WTC11 (cell line): ENCODE data around the gene SBNO2. TPM values are rescaled to one million over a fixed set of nuclear protein-coding genes. Genes with fewer than 3 reads are reported as not detected.

ENCODE experiments used
- ATAC-seq: fragments of 200-7000 bp; cut with Tn5 transposase; 2 replicates; pipeline ENCODE4 v1.10.0; 2021; ENCODE audit warnings: mild to moderate bottlenecking, moderate library complexity
- CTCF ChIA-PET: fragments of 300-600 bp; sonication (Branson Sonifier 250); formaldehyde crosslinking; loops from one replicate; lab custom pipeline; 2021; ENCODE audit warnings: antibody characterized with exemption; lab: Charles Lee
- POLR2A ChIA-PET: fragments of 350-600 bp; sonication (Branson Sonifier 250); formaldehyde crosslinking; loops from one replicate; lab custom pipeline; 2021; ENCODE audit warnings: antibody characterized with exemption; lab: Charles Lee
- DNase-seq: peaks from one replicate; pipeline ENCODE4 v3.0.0; 2021; ENCODE audit warnings: low spot score
- H3K27ac Mint-ChIP-seq: 2 replicates; pipeline ENCODE4 v1.8.0; 2021; ENCODE audit warnings: mixed read lengths
- H3K27me3 Mint-ChIP-seq: 2 replicates; pipeline ENCODE4 v1.8.0; 2021; ENCODE audit warnings: low read depth, mild to moderate bottlenecking, moderate library complexity, mixed read lengths
- H3K36me3 Mint-ChIP-seq: 2 replicates; pipeline ENCODE4 v1.8.0; 2021; ENCODE audit warnings: mixed read lengths
- H3K4me1 Mint-ChIP-seq: 2 replicates; pipeline ENCODE4 v1.8.0; 2022; ENCODE audit warnings: mixed read lengths
- H3K4me3 Mint-ChIP-seq: 2 replicates; pipeline ENCODE4 v1.8.0; 2021; ENCODE audit warnings: mild to moderate bottlenecking, moderate library complexity, mixed read lengths
- H3K9me3 Mint-ChIP-seq: 2 replicates; pipeline ENCODE4 v1.8.0; 2021; ENCODE audit warnings: mixed read lengths
- ETV6 ChIP-seq: sonication (generic); formaldehyde crosslinking; IDR thresholded peaks from 2 replicates; pipeline ENCODE4 v1.8.1; 2022; ENCODE audit warnings: mild to moderate bottlenecking, missing genetic modification reagents
- GABPB1 ChIP-seq: sonication (generic); formaldehyde crosslinking; IDR thresholded peaks from 2 replicates; pipeline ENCODE4 v1.8.1; 2023; ENCODE audit warnings: mild to moderate bottlenecking, missing genetic modification reagents
- MXD4 ChIP-seq: fragments of 250-450 bp; sonication (Bioruptor Pico); IDR thresholded peaks from 2 replicates; pipeline ENCODE4 v1.8.0; 2021; ENCODE audit warnings: mild to moderate bottlenecking, moderate library complexity, borderline replicate concordance
- NFYB ChIP-seq: sonication (generic); formaldehyde crosslinking; conservative IDR thresholded peaks from 2 replicates; pipeline ENCODE4 v1.8.0; 2022; ENCODE audit warnings: low read depth, missing genetic modification reagents
- RORB ChIP-seq: fragments of 250-450 bp; sonication (Bioruptor Pico); IDR thresholded peaks from 2 replicates; pipeline ENCODE4 v1.9.0; 2021; ENCODE audit warnings: mild to moderate bottlenecking
- SMAD4 ChIP-seq: sonication (generic); formaldehyde crosslinking; IDR thresholded peaks from 2 replicates; pipeline ENCODE4 v1.8.0; 2022; ENCODE audit warnings: mild to moderate bottlenecking, missing genetic modification reagents
- TP53 ChIP-seq: sonication (generic); formaldehyde crosslinking; IDR thresholded peaks from 2 replicates; pipeline ENCODE4 v1.8.1; 2023; ENCODE audit warnings: mild to moderate bottlenecking, missing genetic modification reagents
- ZNF138 ChIP-seq: sonication (generic); formaldehyde crosslinking; conservative IDR thresholded peaks from 2 replicates; pipeline ENCODE4 v1.8.1; 2022; ENCODE audit warnings: mild to moderate bottlenecking, moderate library complexity, missing genetic modification reagents
- ZNF671 ChIP-seq: fragments of 250-450 bp; sonication (Bioruptor Pico); IDR thresholded peaks from 2 replicates; pipeline ENCODE4 v1.8.0; 2021; ENCODE audit warnings: mild to moderate bottlenecking
- total RNA-seq: library from RNA; stranded (reverse); gene quantifications from 3 replicates; pipeline ENCODE4 v1.2.3, GENCODE V29; 2021
- TF ChIP-seq, protein P1 (sequence below): fragments of 250-450 bp; sonication (Bioruptor Pico); IDR thresholded peaks from 2 replicates; pipeline ENCODE4 v1.8.0; 2021; ENCODE audit warnings: mild to moderate bottlenecking
- TF ChIP-seq, protein P2 (sequence below): fragments of 250-450 bp; sonication (Bioruptor Pico); IDR thresholded peaks from 2 replicates; pipeline ENCODE4 v2.1.2; 2022; ENCODE audit warnings: mild to moderate bottlenecking, moderate library complexity
- TF ChIP-seq, protein P3 (sequence below): sonication (generic); formaldehyde crosslinking; IDR thresholded peaks from 2 replicates; pipeline ENCODE4 v1.8.1; 2023; ENCODE audit warnings: mild to moderate bottlenecking, missing genetic modification reagents, moderate library complexity
- TF ChIP-seq, protein P4 (sequence below): sonication (generic); formaldehyde crosslinking; IDR thresholded peaks from 2 replicates; pipeline ENCODE4 v1.8.0; 2022; ENCODE audit warnings: mild to moderate bottlenecking, missing genetic modification reagents
- TF ChIP-seq, protein P5 (sequence below): sonication (generic); formaldehyde crosslinking; IDR thresholded peaks from 2 replicates; pipeline ENCODE4 v1.8.0; 2022; ENCODE audit warnings: mild to moderate bottlenecking, missing genetic modification reagents

The SBNO2 gene
- total RNA-seq, 1 experiment from 2014 or later: 57.3 TPM

DNA sequence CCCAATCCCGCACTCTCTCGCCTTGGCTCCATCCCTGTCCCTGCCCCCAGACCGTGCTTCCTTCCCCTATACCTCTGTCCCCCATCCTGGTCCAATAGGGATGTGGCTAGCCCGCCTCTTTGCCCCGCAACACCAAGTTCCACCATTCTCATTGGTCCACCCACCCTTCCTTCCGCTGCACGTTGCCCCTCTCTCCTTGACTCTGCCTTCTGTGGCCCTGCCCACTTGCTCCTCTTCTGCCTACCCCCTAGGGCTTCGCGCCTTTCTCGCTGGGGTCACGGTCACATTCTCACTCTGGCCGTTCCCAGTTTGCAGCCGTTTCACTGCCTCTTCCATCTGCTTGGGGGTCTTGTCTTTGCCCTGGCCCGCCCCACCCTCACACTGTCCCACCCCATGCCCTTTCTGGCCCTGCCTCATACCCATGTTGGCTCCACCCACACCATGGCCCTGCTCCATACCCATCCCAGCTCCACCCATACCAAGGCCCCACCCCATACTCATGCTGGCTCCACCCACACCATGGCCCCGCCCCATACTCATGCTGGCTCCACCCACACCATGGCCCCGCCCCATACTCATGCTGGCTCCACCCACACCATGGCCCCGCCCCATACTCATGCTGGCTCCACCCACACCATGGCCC lies 111.6 kb downstream of the SBNO2 start:
- ChIA-PET POLR2A (interaction anchor here (0.6 to 0.7 kb wide), 3 partner anchors 8 to 32 kb away, joined by 3 to 5 read pairs (median 3); no protein-coding TSS in a partner anchor), CTCF (interaction anchor here (0.9 to 7.5 kb wide), 4 partner anchors 9 to 182 kb away, joined by 4 to 109 read pairs (median 6); no protein-coding TSS in a partner anchor)
- H3K9me3 Mint-ChIP-seq: peaks cover 15% of the 10 kb centered on the region
- H3K4me3 Mint-ChIP-seq: peak overlapping the region; percentile 60
- TF ChIP-seq NFYB (CRISPR knock-in tag) (peak; percentile 31; the same call in 1 of the 2 replicates), ETV6 (CRISPR knock-in tag) (no peak)
- ATAC-seq: peak; percentile 21
- H3K4me1 Mint-ChIP-seq: peaks cover 15% of the 10 kb centered on the region
- H3K36me3 Mint-ChIP-seq: peaks cover 18% of the 10 kb centered on the region
- peaks cover 17% of the 10 kb centered on the region for H3K27me3 Mint-ChIP-seq
- H3K27ac Mint-ChIP-seq: peak overlapping the region; percentile 60; the same call in 1 of the 2 replicates
- peak; percentile 67 for DNase-seq

DNA sequence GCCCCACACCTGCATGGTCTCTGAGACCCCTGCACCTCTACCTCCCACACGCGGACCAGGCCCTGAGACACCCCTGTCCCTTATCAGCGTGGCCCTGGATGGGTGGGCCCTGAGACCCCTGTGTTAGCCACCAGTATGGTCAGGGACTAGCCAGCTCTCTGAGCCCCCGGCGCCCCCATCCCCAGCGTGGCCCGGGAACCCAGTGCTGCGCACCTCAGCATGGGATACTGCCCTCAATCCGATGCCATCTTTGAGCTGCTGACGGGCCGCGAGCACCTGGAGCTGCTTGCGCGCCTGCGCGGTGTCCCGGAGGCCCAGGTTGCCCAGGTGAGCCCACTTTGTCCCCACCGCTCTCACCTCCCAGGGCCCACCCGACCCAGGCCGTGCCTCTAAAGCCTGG lies 112.1 kb downstream of the SBNO2 start:
- H3K27me3 Mint-ChIP-seq: peaks cover 20% of the 10 kb centered on the region
- peaks cover 23% of the 10 kb centered on the region for H3K36me3 Mint-ChIP-seq
- no peak for ATAC-seq
- CTCF ChIA-PET: interaction anchor here (0.9 to 7.5 kb wide), 4 partner anchors 9 to 182 kb away, joined by 4 to 109 read pairs (median 6); no protein-coding TSS in a partner anchor
- TF ChIP-seq, protein P1, sequence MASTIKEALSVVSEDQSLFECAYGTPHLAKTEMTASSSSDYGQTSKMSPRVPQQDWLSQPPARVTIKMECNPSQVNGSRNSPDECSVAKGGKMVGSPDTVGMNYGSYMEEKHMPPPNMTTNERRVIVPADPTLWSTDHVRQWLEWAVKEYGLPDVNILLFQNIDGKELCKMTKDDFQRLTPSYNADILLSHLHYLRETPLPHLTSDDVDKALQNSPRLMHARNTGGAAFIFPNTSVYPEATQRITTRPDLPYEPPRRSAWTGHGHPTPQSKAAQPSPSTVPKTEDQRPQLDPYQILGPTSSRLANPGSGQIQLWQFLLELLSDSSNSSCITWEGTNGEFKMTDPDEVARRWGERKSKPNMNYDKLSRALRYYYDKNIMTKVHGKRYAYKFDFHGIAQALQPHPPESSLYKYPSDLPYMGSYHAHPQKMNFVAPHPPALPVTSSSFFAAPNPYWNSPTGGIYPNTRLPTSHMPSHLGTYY: no peak
- TF ChIP-seq, protein P2, sequence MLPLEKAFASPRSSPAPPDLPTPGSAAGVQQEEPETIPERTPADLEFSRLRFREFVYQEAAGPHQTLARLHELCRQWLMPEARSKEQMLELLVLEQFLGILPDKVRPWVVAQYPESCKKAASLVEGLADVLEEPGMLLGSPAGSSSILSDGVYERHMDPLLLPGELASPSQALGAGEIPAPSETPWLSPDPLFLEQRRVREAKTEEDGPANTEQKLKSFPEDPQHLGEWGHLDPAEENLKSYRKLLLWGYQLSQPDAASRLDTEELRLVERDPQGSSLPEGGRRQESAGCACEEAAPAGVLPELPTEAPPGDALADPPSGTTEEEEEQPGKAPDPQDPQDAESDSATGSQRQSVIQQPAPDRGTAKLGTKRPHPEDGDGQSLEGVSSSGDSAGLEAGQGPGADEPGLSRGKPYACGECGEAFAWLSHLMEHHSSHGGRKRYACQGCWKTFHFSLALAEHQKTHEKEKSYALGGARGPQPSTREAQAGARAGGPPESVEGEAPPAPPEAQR (CRISPR knock-in tag): no peak
- TF ChIP-seq, protein P3, sequence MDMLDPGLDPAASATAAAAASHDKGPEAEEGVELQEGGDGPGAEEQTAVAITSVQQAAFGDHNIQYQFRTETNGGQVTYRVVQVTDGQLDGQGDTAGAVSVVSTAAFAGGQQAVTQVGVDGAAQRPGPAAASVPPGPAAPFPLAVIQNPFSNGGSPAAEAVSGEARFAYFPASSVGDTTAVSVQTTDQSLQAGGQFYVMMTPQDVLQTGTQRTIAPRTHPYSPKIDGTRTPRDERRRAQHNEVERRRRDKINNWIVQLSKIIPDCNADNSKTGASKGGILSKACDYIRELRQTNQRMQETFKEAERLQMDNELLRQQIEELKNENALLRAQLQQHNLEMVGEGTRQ: no peak
- TF ChIP-seq TP53 (CRISPR knock-in tag): no peak
- TF ChIP-seq SMAD4 (CRISPR knock-in tag): no peak
- peak overlapping the region; percentile 60 for H3K4me3 Mint-ChIP-seq
- no peak overlapping the region for H3K27ac Mint-ChIP-seq
- peaks cover 15% of the 10 kb centered on the region for H3K4me1 Mint-ChIP-seq
- no peak for DNase-seq
- POLR2A ChIA-PET: interaction anchor here (0.6 to 0.7 kb wide), 3 partner anchors 9 to 32 kb away, joined by 3 to 5 read pairs (median 3); no protein-coding TSS in a partner anchor
- peaks cover 20% of the 10 kb centered on the region for H3K9me3 Mint-ChIP-seq

DNA sequence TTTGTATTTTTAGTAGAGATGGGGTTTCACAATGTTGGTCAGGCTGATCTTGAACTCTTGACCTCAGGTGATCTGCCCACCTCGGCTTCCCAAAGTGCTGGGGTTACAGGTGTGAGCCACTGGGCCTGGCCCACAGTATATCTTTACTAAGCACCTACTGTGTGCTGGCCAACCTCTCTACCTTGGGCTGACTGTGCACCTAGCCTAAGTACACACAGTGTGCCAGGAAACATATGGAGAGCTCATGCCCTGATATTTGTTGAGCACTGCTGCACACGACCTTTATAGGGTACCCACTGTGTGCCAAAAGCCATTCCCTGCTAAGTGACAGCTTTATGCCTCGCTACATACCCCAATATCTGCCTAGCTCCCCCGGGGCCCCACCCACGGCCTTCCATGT lies 113.4 kb downstream of the SBNO2 start:
- no peak for ATAC-seq
- no peak overlapping the region for H3K27ac Mint-ChIP-seq
- peaks cover 29% of the 10 kb centered on the region for H3K9me3 Mint-ChIP-seq
- no peak for DNase-seq
- CTCF ChIA-PET: interaction anchor here (0.7 kb wide), 1 partner anchor 197 kb away, joined by 4 read pairs; no protein-coding TSS in a partner anchor
- H3K4me1 Mint-ChIP-seq: peaks cover 9% of the 10 kb centered on the region
- peaks cover 13% of the 10 kb centered on the region for H3K27me3 Mint-ChIP-seq
- peaks cover 34% of the 10 kb centered on the region for H3K36me3 Mint-ChIP-seq
- TF ChIP-seq ETV6 (CRISPR knock-in tag) (no peak), TP53 (CRISPR knock-in tag) (no peak), GABPB1 (CRISPR knock-in tag) (no peak), ZNF671 (no peak), ZNF138 (CRISPR knock-in tag) (no peak), MXD4 (CRISPR knock-in tag) (no peak), RORB (no peak)
- TF ChIP-seq, protein P4, sequence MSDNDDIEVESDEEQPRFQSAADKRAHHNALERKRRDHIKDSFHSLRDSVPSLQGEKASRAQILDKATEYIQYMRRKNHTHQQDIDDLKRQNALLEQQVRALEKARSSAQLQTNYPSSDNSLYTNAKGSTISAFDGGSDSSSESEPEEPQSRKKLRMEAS (CRISPR knock-in tag): no peak
- TF ChIP-seq, protein P5, sequence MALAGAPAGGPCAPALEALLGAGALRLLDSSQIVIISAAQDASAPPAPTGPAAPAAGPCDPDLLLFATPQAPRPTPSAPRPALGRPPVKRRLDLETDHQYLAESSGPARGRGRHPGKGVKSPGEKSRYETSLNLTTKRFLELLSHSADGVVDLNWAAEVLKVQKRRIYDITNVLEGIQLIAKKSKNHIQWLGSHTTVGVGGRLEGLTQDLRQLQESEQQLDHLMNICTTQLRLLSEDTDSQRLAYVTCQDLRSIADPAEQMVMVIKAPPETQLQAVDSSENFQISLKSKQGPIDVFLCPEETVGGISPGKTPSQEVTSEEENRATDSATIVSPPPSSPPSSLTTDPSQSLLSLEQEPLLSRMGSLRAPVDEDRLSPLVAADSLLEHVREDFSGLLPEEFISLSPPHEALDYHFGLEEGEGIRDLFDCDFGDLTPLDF (CRISPR knock-in tag): no peak
- POLR2A ChIA-PET: no interaction called here
- no peak overlapping the region for H3K4me3 Mint-ChIP-seq
